Keratinocyte (primary cell): ENCODE measurements around the gene RAVER1. TPM values are rescaled to one million over a fixed set of nuclear protein-coding genes. Genes with fewer than 3 reads are reported as not detected.

Experiments used
- DNase-seq: peaks from one replicate; pipeline ENCODE4 v3.0.0-alpha.2; 2011; ENCODE audit warnings: low read depth, missing footprints, low spot score
- FAIRE-seq: peaks from 2 replicates; lab custom pipeline; 2011; peaks lifted over from hg19 to GRCh38; lab: Jason Lieb, UNC
- H2AFZ ChIP-seq: 2 replicates; pipeline ENCODE4 v1.6.0; 2012; ENCODE audit warnings: low read length, control low read depth, inconsistent platforms; ENCODE audit not compliant: control insufficient read depth
- H3K27ac ChIP-seq: 2 replicates; pipeline ENCODE4 v1.5.1; 2011; ENCODE audit warnings: low read length; ENCODE audit not compliant: control insufficient read depth, insufficient read depth
- H3K27me3 ChIP-seq: 3 replicates; pipeline ENCODE4 v1.6.0; 2011; ENCODE audit warnings: low read length; ENCODE audit not compliant: control insufficient read depth, insufficient read depth; ENCODE audit errors: extremely low read depth
- H3K36me3 ChIP-seq, 2 experiments: 2 replicates in 1 of 2; 3 replicates in 1 of 2; pipeline ENCODE4 v1.5.1; 2011; ENCODE audit warnings: low read length in 2 of 2, mild to moderate bottlenecking in 1 of 2; ENCODE audit not compliant: control insufficient read depth in 2 of 2, insufficient read depth in 2 of 2; ENCODE audit errors: extremely low read depth in 1 of 2
- H3K4me1 ChIP-seq: 3 replicates; pipeline ENCODE4 v1.5.1; 2011; ENCODE audit warnings: low read length; ENCODE audit not compliant: control insufficient read depth, insufficient read depth; ENCODE audit errors: extremely low read depth
- H3K4me2 ChIP-seq: 3 replicates; pipeline ENCODE4 v1.6.0; 2011; ENCODE audit warnings: low read depth, low read length; ENCODE audit not compliant: control insufficient read depth, insufficient read depth; ENCODE audit errors: extremely low read depth
- H3K4me3 ChIP-seq, 3 experiments: fragments of 200-600 bp in 1 of 3; sonication (generic) in 1 of 3; 2 replicates in 2 of 3; 3 replicates in 1 of 3; pipeline ENCODE4 v1.5.1; 2011 to 2016; ENCODE audit warnings: low read length in 3 of 3, mild to moderate bottlenecking in 3 of 3, control low read depth in 2 of 3, inconsistent platforms in 1 of 3, low read depth in 1 of 3, mixed read lengths in 1 of 3, mixed run types in 1 of 3, moderate library complexity in 1 of 3; ENCODE audit not compliant: control insufficient read depth in 2 of 3, insufficient read depth in 2 of 3; ENCODE audit errors: extremely low read depth in 1 of 3
- H3K79me2 ChIP-seq: 2 replicates; pipeline ENCODE4 v1.6.0; 2012; ENCODE audit warnings: low read length; ENCODE audit not compliant: control insufficient read depth, insufficient read depth
- H3K9ac ChIP-seq: 3 replicates; pipeline ENCODE4 v1.6.0; 2011; ENCODE audit warnings: low read length; ENCODE audit not compliant: control insufficient read depth, insufficient read depth; ENCODE audit errors: extremely low read depth
- H3K9me1 ChIP-seq: 3 replicates; pipeline ENCODE4 v1.6.0; 2011; ENCODE audit warnings: low read length; ENCODE audit not compliant: control insufficient read depth, insufficient read depth; ENCODE audit errors: extremely low read depth
- H3K9me3 ChIP-seq: 2 replicates; pipeline ENCODE4 v1.5.1; 2012; ENCODE audit warnings: low read depth, low read length; ENCODE audit not compliant: control insufficient read depth
- H4K20me1 ChIP-seq: 3 replicates; pipeline ENCODE4 v1.6.0; 2011; ENCODE audit warnings: low read length; ENCODE audit not compliant: control insufficient read depth, insufficient read depth; ENCODE audit errors: extremely low read depth
- CTCF ChIP-seq, 3 experiments: IDR thresholded peaks in 1 of 3; conservative IDR thresholded peaks in 1 of 3; optimal IDR thresholded peaks in 1 of 3; 2 replicates in 2 of 3; 3 replicates in 1 of 3; pipeline versions ENCODE3 to v1.5.1; 2011; ENCODE audit warnings: low read length in 3 of 3, mild to moderate bottlenecking in 3 of 3, moderate library complexity in 2 of 3, control low read depth in 1 of 3, inconsistent platforms in 1 of 3; ENCODE audit not compliant: insufficient read depth in 2 of 3; ENCODE audit errors: extremely low read depth in 1 of 3
- EZH2 ChIP-seq: IDR thresholded peaks from one replicate; pipeline ENCODE4 v1.6.1; 2012; ENCODE audit warnings: inconsistent platforms, mild to moderate bottlenecking, low read length, moderate library complexity
- dilution Hi-C: fragments of 300-500 bp; cut with MboI; formaldehyde crosslinking; loops from one replicate; pipeline ENCODE4 v1.7.0; 2020; ENCODE audit warnings: low sequenced_read_pairs; ENCODE audit not compliant: extremely low pct_ligation_motif_present
- polyA plus RNA-seq, 5 experiments: library from polyadenylated mRNA; depleted of rRNA in 3 of 5; stranded (reverse) in 3 of 5; stranded (forward) in 1 of 5; unstranded in 1 of 5; fragments of >200 nt; gene quantifications; 1 replicate in 1 of 5; 2 replicates in 3 of 5; 3 replicates in 1 of 5; pipeline versions ENCODE4 v1.2.1 to v1.2.3, GENCODE V29; 2011 to 2012; ENCODE audit warnings: missing spikeins in 2 of 5, low read depth in 1 of 5, low replicate concordance in 1 of 5

RAVER1 gene
- polyA plus RNA-seq, 1 donor (not counting 4 experiments of a cell fraction or from before 2014, with no cell fraction given): 0.84 TPM

GRCh38 chr19:10270180-10270615 is 63.1 kb downstream of the RAVER1 start:
- peak overlapping the region; percentile 15 for H3K9ac ChIP-seq
- H3K9me1 ChIP-seq: no peaks in the 10 kb centered on the region
- no peak overlapping the region for H3K27ac ChIP-seq
- H3K4me2 ChIP-seq: peak overlapping the region; percentile 78
- TF ChIP-seq CTCF (optimal IDR thresholded peaks at IDR 0.05 in 1 of 3, IDR thresholded peaks at IDR 0.05 in 1 of 3, conservative IDR thresholded peaks at IDR 0.05 in 1 of 3; ENCODE audit: extremely low read depth in 1 of 3, insufficient read depth in 2 of 3, low read length in 3 of 3) (no peak), EZH2 (no peak)
- peaks cover 9% of the 10 kb centered on the region for H3K4me1 ChIP-seq
- H3K36me3 ChIP-seq: no peaks in the 10 kb centered on the region
- dilution Hi-C loops: no loop called here
- peak overlapping the region; percentile 46 for H2AFZ ChIP-seq
- no peaks in the 10 kb centered on the region for H3K79me2 ChIP-seq
- no peaks in the 10 kb centered on the region for H4K20me1 ChIP-seq
- H3K9me3 ChIP-seq: no peaks in the 10 kb centered on the region
- H3K4me3 ChIP-seq: peak overlapping the region in 1 of 3 experiments; percentile 63
- H3K27me3 ChIP-seq: peaks cover 23% of the 10 kb centered on the region
- no peak for DNase-seq
- FAIRE-seq: no peak

GRCh38 chr19:10269333-10270179 is 63.8 kb downstream of the RAVER1 start:
- no peak for FAIRE-seq
- peaks cover 9% of the 10 kb centered on the region for H3K4me1 ChIP-seq

More at GRCh38 chr19:10269333-10270179, 63.8 kb downstream of the RAVER1 start:
- H3K9me3 ChIP-seq: no peaks in the 10 kb centered on the region
- peak overlapping the region; percentile 15 for H2AFZ ChIP-seq
- H3K9me1 ChIP-seq: no peaks in the 10 kb centered on the region
- peaks cover 23% of the 10 kb centered on the region for H3K27me3 ChIP-seq
- peak overlapping the region; percentile 15 for H3K9ac ChIP-seq
- no peak for DNase-seq
- no peak overlapping the region for H3K27ac ChIP-seq
- H4K20me1 ChIP-seq: no peaks in the 10 kb centered on the region
- dilution Hi-C loops: no loop called here
- no peaks in the 10 kb centered on the region for H3K79me2 ChIP-seq
- no peaks in the 10 kb centered on the region for H3K36me3 ChIP-seq
- TF ChIP-seq EZH2 (no peak), CTCF (optimal IDR thresholded peaks at IDR 0.05 in 1 of 3, IDR thresholded peaks at IDR 0.05 in 1 of 3, conservative IDR thresholded peaks at IDR 0.05 in 1 of 3; ENCODE audit: extremely low read depth in 1 of 3, insufficient read depth in 2 of 3, low read length in 3 of 3) (peak; percentile 79 to 98 (median 93))
- H3K4me3 ChIP-seq: peak overlapping the region in 2 of 3 experiments; percentile 1 to 9
- H3K4me2 ChIP-seq: peak overlapping the region; percentile 78
